ENCODE results near the gene BDH1. TPM values are rescaled to one million over a fixed set of nuclear protein-coding genes. Genes with fewer than 3 reads are reported as not detected.
"Not testable (repeated sequence)": the region's sequence is repeated elsewhere in the genome, so short reads cannot be mapped to it uniquely, and the experiment has no call there.

The BDH1 gene
- total RNA-seq, 1 donor from 2014 or later = not detected

DNA sequence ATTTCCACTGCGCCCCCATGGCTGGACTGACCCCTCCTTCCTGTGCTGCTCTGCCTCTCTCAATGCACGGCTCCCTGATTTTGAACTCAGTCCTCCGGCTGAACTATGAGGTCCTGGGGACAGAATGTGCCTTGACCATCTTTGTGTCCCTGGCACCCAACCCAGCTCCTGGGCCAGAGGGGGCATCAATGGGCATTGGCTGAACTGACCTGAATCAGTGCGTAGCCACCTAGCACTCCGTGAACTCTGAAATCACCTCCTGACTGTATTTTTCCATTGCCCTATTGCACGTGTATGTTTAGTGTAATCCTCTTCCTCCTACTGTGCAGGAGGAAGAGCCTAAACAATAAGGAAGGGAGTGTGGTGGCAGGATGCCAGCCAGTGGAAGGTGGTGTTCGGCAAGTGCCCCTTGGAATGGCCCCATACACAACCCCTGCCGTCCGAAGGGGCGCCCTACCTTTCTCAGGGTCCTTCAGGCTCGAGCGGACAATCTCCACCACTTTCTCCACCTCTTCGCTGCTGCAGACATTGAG is 33.5 kb downstream of the BDH1 start:
- Histone ChIP-seq H3K27me3 (no peaks in the 10 kb centered on the region), H3K9me3 (no peaks in the 10 kb centered on the region), H3K4me3 (no peak overlapping the region), H3K36me3 (no peaks in the 10 kb centered on the region), H3K27ac (peak overlapping the region in 1 of 2 donors; percentile 26), H3K4me1 (peaks cover 0 to 3% of the 10 kb centered on the region in 2 donors)
- TF ChIP-seq, protein P1, sequence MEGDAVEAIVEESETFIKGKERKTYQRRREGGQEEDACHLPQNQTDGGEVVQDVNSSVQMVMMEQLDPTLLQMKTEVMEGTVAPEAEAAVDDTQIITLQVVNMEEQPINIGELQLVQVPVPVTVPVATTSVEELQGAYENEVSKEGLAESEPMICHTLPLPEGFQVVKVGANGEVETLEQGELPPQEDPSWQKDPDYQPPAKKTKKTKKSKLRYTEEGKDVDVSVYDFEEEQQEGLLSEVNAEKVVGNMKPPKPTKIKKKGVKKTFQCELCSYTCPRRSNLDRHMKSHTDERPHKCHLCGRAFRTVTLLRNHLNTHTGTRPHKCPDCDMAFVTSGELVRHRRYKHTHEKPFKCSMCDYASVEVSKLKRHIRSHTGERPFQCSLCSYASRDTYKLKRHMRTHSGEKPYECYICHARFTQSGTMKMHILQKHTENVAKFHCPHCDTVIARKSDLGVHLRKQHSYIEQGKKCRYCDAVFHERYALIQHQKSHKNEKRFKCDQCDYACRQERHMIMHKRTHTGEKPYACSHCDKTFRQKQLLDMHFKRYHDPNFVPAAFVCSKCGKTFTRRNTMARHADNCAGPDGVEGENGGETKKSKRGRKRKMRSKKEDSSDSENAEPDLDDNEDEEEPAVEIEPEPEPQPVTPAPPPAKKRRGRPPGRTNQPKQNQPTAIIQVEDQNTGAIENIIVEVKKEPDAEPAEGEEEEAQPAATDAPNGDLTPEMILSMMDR (IDR thresholded peaks at IDR 0.05) = no peak
- no peak for DNase-seq (ENCODE audit: low spot score in 2 of 2)
- intact Hi-C loops (cut with DNase I) = no loop called here

- Histone ChIP-seq H3K4me3 (no peak overlapping the region), H3K9me3 (no peaks in the 10 kb centered on the region), H3K27me3 (no peaks in the 10 kb centered on the region), H3K27ac (no peak overlapping the region), H3K36me3 (no peaks in the 10 kb centered on the region), H3K4me1 (peaks cover 0 to 3% of the 10 kb centered on the region in 2 donors)
- TF ChIP-seq, protein P1 (IDR thresholded peaks at IDR 0.05) = no peak
- intact Hi-C loops (cut with DNase I) = no loop called here
- DNase-seq (ENCODE audit: low spot score in 2 of 2) = no peak
Observed at GRCh38 chr3:197521277-197522182, 34.2 kb downstream of the BDH1 start.

DNA sequence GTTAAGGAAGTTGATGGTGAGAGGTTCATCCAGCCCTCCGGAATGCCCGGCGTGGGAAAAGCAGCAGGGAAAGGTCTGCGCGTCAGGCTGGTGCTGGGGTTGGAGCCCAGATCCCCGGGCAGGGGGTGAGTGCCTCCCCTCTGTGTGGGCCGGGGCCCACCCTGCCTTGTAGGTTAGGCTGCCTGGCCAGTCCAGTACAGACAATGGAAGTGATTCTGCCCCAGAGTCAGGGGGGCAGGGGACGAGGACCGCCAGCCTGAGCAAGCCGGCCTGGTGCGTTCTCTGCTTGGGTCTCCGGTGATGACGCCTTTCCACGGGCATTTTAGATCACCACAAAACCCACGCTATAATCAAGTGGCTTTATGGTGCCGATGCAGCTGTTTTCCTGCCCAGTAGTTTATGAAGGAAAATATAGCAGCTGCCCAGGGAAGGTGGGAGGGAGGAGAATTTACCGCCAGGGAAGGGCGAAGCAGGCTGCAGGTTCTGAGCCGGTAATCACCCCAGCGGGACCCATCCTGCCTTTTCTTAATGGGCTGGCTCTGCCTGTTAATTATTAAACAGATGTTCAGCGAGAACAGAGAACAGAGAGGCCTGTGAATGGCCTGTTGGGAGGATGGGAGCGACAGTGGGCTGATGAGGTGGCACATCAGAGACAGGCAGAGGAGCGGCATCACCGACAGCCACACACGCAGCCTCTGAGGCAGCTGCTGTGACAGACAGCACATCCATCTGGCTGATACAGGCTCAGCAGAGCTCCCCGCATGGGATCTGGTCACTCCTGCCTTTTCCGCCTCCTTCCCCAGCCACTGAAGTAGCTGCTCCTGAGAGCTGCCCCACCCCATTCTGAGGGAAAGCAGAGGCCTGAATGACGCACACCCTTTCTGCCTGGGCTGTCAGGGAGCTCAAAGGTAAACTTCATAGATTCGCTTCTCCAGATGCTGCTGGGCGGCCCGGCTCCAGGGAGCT is 35.2 kb downstream of the BDH1 start:
- Histone ChIP-seq H3K27ac (no peak overlapping the region), H3K36me3 (no peaks in the 10 kb centered on the region), H3K4me1 (peaks cover 0 to 3% of the 10 kb centered on the region in 2 donors), H3K4me3 (no peak overlapping the region), H3K27me3 (no peaks in the 10 kb centered on the region), H3K9me3 (no peaks in the 10 kb centered on the region)
- no peak for DNase-seq (ENCODE audit: low spot score in 2 of 2)
- TF ChIP-seq, protein P1 (IDR thresholded peaks at IDR 0.05) = no peak
- intact Hi-C loops (cut with DNase I) = no loop called here

GRCh38 chr3:197519801-197520211 is 36.0 kb downstream of the BDH1 start:
- H3K27me3 ChIP-seq = no peaks in the 10 kb centered on the region
- DNase-seq (ENCODE audit: low spot score in 2 of 2) = no peak
- intact Hi-C loops (cut with DNase I) = loop anchor here (10.0 kb wide), 1 partner anchor 295 kb away; no protein-coding TSS in a partner anchor
- no peak overlapping the region for H3K27ac ChIP-seq
- H3K4me3 ChIP-seq = no peak overlapping the region
- H3K4me1 ChIP-seq = peaks cover 0 to 3% of the 10 kb centered on the region in 2 donors
- TF ChIP-seq, protein P1 (IDR thresholded peaks at IDR 0.05) = no peak
- H3K9me3 ChIP-seq = no peaks in the 10 kb centered on the region
- no peaks in the 10 kb centered on the region for H3K36me3 ChIP-seq

DNA sequence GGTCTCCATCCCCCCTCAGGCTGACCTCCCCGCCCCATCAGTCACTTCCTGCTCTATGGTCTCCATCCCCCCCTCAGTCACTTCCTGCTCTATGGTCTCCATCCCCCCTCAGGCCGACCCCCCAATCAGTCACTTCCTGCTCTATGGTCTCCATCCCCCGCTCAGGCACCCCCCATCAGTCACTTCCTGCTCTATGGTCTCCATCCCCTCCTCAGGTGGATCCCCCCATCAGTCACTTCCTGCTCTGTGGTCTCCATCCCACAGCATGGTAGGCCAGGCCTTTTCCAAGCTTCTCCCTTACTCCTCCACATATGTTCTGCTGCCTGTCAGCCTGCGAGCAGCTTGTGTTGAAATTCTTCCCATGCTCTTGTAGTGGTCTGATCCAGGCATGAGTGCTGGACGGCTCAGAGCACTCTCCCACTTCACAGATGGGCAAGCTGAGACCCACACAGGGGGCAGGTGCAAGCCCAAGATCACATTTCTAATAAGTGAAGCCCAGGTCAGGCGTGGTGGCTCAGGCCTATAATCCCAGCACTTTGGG is 36.8 kb downstream of the BDH1 start:
- H3K27me3 ChIP-seq = no peaks in the 10 kb centered on the region
- H3K4me1 ChIP-seq = peaks cover 0 to 3% of the 10 kb centered on the region in 2 donors
- TF ChIP-seq, protein P1 (IDR thresholded peaks at IDR 0.05) = no peak
- H3K9me3 ChIP-seq = no peaks in the 10 kb centered on the region
- no peak overlapping the region for H3K4me3 ChIP-seq
- DNase-seq (ENCODE audit: low spot score in 2 of 2) = no peak
- H3K36me3 ChIP-seq = no peaks in the 10 kb centered on the region
- intact Hi-C loops (cut with DNase I) = loop anchor here (10.0 kb wide), 1 partner anchor 294 kb away; no protein-coding TSS in a partner anchor
- H3K27ac ChIP-seq = no peak overlapping the region

DNA sequence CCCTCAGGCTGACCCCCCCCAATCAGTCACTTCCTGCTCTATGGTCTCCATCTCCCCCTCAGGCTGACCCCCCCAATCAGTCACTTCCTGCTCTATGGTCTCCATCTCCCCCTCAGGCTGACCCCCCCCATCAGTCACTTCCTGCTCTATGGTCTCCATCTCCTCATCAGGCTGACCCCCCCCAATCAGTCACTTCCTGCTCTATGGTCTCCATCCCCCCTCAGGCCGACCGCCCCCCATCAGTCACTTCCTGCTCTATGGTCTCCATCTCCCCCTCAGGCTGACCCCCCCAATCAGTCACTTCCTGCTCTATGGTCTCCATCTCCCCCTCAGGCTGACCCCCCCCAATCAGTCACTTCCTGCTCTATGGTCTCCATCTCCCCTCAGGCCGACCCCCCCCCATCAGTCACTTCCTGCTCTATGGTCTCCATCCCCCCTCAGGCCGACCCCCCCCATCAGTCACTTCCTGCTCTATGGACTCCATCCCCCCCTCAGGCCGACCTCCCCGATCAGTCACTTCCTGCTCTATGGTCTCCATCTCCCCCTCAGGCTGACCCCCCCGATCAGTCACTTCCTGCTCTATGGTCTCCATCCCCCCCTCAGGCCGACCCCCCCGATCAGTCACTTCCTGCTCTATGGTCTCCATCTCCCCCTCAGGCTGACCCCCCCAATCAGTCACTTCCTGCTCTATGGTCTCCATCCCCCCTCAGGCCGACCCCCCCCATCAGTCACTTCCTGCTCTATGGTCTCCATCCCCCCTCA is 37.7 kb downstream of the BDH1 start:
- H3K4me1 ChIP-seq; H3K9me3 ChIP-seq; H3K36me3 ChIP-seq; H3K27me3 ChIP-seq; H3K27ac ChIP-seq; H3K4me3 ChIP-seq; DNase-seq (ENCODE audit: low spot score in 2 of 2): not testable (repeated sequence)
- intact Hi-C loops (cut with DNase I) = loop anchor here (10.0 kb wide), 1 partner anchor 293 kb away; no protein-coding TSS in a partner anchor

- H3K4me1 ChIP-seq; H3K9me3 ChIP-seq; H3K36me3 ChIP-seq; H3K27ac ChIP-seq; H3K27me3 ChIP-seq; H3K4me3 ChIP-seq; DNase-seq (ENCODE audit: low spot score in 2 of 2): not testable (repeated sequence)
- intact Hi-C loops (cut with DNase I) = loop anchor here (10.0 kb wide), 1 partner anchor 292 kb away; no protein-coding TSS in a partner anchor
Observed at GRCh38 chr3:197516890-197517606, 38.7 kb downstream of the BDH1 start.
